Peyer's patch (tissue), 4 donors: ENCODE data around the gene THG1L.

Experiments
- POLR2A ChIP-seq, 2 donors: fragments of 450-650 bp; IDR thresholded peaks; one replicate each; pipeline ENCODE4 v1.5.1; 2017; ENCODE audit warnings: antibody characterized with exemption in 2 of 2, mild to moderate bottlenecking in 2 of 2, moderate library complexity in 2 of 2
- TF ChIP-seq, protein P1 (sequence below), 6 experiments: fragments of 450-650 bp in 4 of 6; fragments of 200-600 bp in 2 of 6; sonication (generic) in 1 of 6; IDR thresholded peaks; one replicate each; pipeline ENCODE4 v1.5.1; 2017 to 2019; ENCODE audit warnings: antibody characterized with exemption in 6 of 6, mild to moderate bottlenecking in 3 of 6, moderate library complexity in 1 of 6

GRCh38 chr5:157718519-157718918 lies 12.7 kb upstream of the THG1L start:
- TF ChIP-seq POLR2A (IDR thresholded peaks at IDR 0.05) = no peak
- TF ChIP-seq, protein P1, sequence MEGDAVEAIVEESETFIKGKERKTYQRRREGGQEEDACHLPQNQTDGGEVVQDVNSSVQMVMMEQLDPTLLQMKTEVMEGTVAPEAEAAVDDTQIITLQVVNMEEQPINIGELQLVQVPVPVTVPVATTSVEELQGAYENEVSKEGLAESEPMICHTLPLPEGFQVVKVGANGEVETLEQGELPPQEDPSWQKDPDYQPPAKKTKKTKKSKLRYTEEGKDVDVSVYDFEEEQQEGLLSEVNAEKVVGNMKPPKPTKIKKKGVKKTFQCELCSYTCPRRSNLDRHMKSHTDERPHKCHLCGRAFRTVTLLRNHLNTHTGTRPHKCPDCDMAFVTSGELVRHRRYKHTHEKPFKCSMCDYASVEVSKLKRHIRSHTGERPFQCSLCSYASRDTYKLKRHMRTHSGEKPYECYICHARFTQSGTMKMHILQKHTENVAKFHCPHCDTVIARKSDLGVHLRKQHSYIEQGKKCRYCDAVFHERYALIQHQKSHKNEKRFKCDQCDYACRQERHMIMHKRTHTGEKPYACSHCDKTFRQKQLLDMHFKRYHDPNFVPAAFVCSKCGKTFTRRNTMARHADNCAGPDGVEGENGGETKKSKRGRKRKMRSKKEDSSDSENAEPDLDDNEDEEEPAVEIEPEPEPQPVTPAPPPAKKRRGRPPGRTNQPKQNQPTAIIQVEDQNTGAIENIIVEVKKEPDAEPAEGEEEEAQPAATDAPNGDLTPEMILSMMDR (IDR thresholded peaks at IDR 0.05) = peak; percentile 8 to 86 (median 74)
